Trophoblast cell (in vitro differentiated cells and primary cell): Measurements from ENCODE around the gene MAP3K4.

Experiments used
- DNase-seq, 2 donors: peaks; one replicate each; pipeline ENCODE4 v3.0.0-alpha.2; 2016
- H2AFZ ChIP-seq: 2 replicates; pipeline ENCODE4 v1.6.1; 2013; ENCODE audit warnings: low read length, moderate library complexity, mild to moderate bottlenecking; ENCODE audit not compliant: insufficient read depth, poor library complexity
- H2AK5ac ChIP-seq: 2 replicates; pipeline ENCODE4 v1.6.1; 2013; ENCODE audit warnings: mild to moderate bottlenecking, low read length
- H2BK120ac ChIP-seq: 2 replicates; pipeline ENCODE4 v1.6.1; 2013; ENCODE audit warnings: low read length, mild to moderate bottlenecking, moderate library complexity; ENCODE audit not compliant: insufficient read depth, poor library complexity
- H2BK12ac ChIP-seq: 2 replicates; pipeline ENCODE4 v1.6.1; 2013; ENCODE audit warnings: mild to moderate bottlenecking, low read length, moderate library complexity
- H2BK5ac ChIP-seq: 2 replicates; pipeline ENCODE4 v1.6.1; 2013; ENCODE audit warnings: low read length, low read depth, moderate library complexity, mild to moderate bottlenecking; ENCODE audit not compliant: poor library complexity
- H3K14ac ChIP-seq: 2 replicates; pipeline ENCODE4 v1.6.1; 2013; ENCODE audit warnings: mild to moderate bottlenecking, low read length
- H3K18ac ChIP-seq: 2 replicates; pipeline ENCODE4 v1.6.1; 2013; ENCODE audit warnings: mild to moderate bottlenecking, low read length
- H3K23ac ChIP-seq: 2 replicates; pipeline ENCODE4 v1.6.1; 2013; ENCODE audit warnings: low read length
- H3K27ac ChIP-seq: 2 replicates; pipeline ENCODE4 v1.5.1; 2013; ENCODE audit warnings: low read depth, mild to moderate bottlenecking, inconsistent platforms, low read length, moderate library complexity
- H3K27me3 ChIP-seq: 2 replicates; pipeline ENCODE4 v1.6.1; 2013; ENCODE audit warnings: inconsistent platforms, mild to moderate bottlenecking, low read length, moderate library complexity; ENCODE audit not compliant: insufficient read depth
- H3K36me3 ChIP-seq, 2 experiments: 1 replicate in 1 of 2; 2 replicates in 1 of 2; pipeline ENCODE4 v1.6.1; 2013; ENCODE audit warnings: low read length in 2 of 2, mild to moderate bottlenecking in 2 of 2, moderate library complexity in 1 of 2; ENCODE audit not compliant: insufficient read depth in 2 of 2, control insufficient read depth in 1 of 2
- H3K4ac ChIP-seq: 2 replicates; pipeline ENCODE4 v1.6.1; 2013; ENCODE audit warnings: low read depth, mild to moderate bottlenecking, low read length, moderate library complexity
- H3K4me1 ChIP-seq, 2 experiments: 1 replicate in 1 of 2; 2 replicates in 1 of 2; pipeline ENCODE4 v1.6.1; 2013; ENCODE audit warnings: low read length in 2 of 2, mild to moderate bottlenecking in 2 of 2, moderate library complexity in 1 of 2; ENCODE audit not compliant: insufficient read depth in 2 of 2, control insufficient read depth in 1 of 2
- H3K4me2 ChIP-seq: 2 replicates; pipeline ENCODE4 v1.6.1; 2013; ENCODE audit warnings: inconsistent platforms, mild to moderate bottlenecking, low read length, moderate library complexity
- H3K4me3 ChIP-seq: 2 replicates; pipeline ENCODE4 v1.5.1; 2013; ENCODE audit warnings: mild to moderate bottlenecking, low read depth, low read length, inconsistent platforms
- H3K79me1 ChIP-seq: one replicate; pipeline ENCODE4 v1.6.1; 2013; ENCODE audit warnings: low read length
- H3K79me2 ChIP-seq: 2 replicates; pipeline ENCODE4 v1.6.1; 2013; ENCODE audit warnings: low read length, mild to moderate bottlenecking; ENCODE audit not compliant: control insufficient read depth, insufficient read depth, poor library complexity
- H3K9ac ChIP-seq: 2 replicates; pipeline ENCODE4 v1.6.1; 2013; ENCODE audit warnings: mild to moderate bottlenecking, low read length
- H3K9me3 ChIP-seq: 2 replicates; pipeline ENCODE4 v1.6.1; 2013; ENCODE audit warnings: low read depth, mild to moderate bottlenecking, control low read depth, inconsistent platforms, low read length; ENCODE audit not compliant: insufficient read depth
- H4K12ac ChIP-seq: 2 replicates; pipeline ENCODE4 v1.6.1; 2013; ENCODE audit warnings: low read depth, mild to moderate bottlenecking, low read length, moderate library complexity
- H4K8ac ChIP-seq: 2 replicates; pipeline ENCODE4 v1.6.1; 2013; ENCODE audit warnings: low read depth, mild to moderate bottlenecking, low read length, moderate library complexity
- H4K91ac ChIP-seq: one replicate; pipeline ENCODE4 v1.6.1; 2013; ENCODE audit warnings: low read depth, mild to moderate bottlenecking, low read length, moderate library complexity
- WGBS: extraction: QIAGEN DNeasy Blood & Tissue Kit; methylation state at CpG from one replicate; pipeline ENCODE4 v1.1.7; 2013; ENCODE audit warnings: missing lambda C conversion rate; ENCODE audit not compliant: insufficient read length, insufficient coverage; ENCODE audit errors: extremely low coverage; 5-methylcytosine and 5-hydroxymethylcytosine counted together

Gene MAP3K4

DNA sequence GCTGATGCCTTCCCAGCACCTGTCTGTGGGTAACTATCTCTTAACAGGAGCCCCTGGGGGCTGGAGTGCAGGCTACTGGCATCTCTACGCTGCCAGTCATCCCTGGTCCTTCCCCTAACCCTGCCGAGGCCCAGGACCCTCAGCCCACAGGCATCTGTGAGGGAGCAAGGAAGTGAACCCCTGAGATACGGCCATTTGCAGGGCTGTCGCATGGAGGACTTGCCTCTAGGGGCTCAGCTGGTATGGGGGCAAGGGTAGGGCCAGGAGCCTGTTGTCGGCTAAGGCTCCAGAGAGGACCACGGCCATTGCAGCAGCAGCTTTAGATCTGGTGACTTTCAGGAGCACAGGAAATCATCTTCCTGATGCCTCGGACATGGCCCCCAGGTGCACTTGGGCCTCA is 49.7 kb downstream of the MAP3K4 start:
- Histone ChIP-seq H3K27ac (no peak overlapping the region), H2AK5ac (no peak overlapping the region), H4K8ac (no peak overlapping the region), H3K9ac (no peak overlapping the region), H2AFZ (no peak overlapping the region), H3K4me1 (peaks cover 6 to 9% of the 10 kb centered on the region in 2 experiments), H4K12ac (no peak overlapping the region), H2BK120ac (no peak overlapping the region), H3K4me2 (no peak overlapping the region), H4K91ac (no peak overlapping the region), H3K23ac (no peak overlapping the region), H3K27me3 (no peaks in the 10 kb centered on the region), H3K14ac (no peak overlapping the region), H3K36me3 (peaks cover 0 to 5% of the 10 kb centered on the region in 2 experiments), H3K4ac (no peak overlapping the region), H3K79me2 (no peaks in the 10 kb centered on the region), H2BK12ac (no peak overlapping the region), H2BK5ac (no peak overlapping the region), H3K18ac (no peak overlapping the region), H3K9me3 (no peaks in the 10 kb centered on the region), H3K79me1 (peaks cover 3% of the 10 kb centered on the region), H3K4me3 (no peak overlapping the region)
- DNase-seq: no peak
- WGBS: no CpG with 5 or more reads among the region's 7 CpGs

DNA sequence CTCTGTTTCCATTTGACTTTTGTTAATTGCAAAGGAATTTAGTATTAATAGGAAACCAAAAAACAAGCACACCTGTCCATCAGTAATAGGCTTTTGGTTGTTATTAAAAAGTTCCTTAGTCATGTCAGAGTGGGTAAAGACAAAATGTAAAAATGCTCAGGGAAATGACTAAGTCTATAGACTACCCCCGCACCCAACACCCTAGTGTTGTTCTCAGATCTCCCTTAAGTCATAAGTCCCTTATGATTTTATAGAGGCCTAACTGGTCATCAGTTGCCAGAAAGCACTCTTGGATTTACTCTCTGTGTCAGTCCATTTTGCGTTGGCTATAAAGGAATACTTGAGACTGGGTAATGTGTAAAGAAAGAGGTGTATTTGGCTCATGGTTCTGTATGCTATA is 52.8 kb downstream of the MAP3K4 start:
- no peak overlapping the region for H3K4ac ChIP-seq
- WGBS: no CpG with 5 or more reads among the region's 2 CpGs
- H3K14ac ChIP-seq: no peak overlapping the region
- H3K79me1 ChIP-seq: no peaks in the 10 kb centered on the region
- DNase-seq: no peak
- no peak overlapping the region for H4K8ac ChIP-seq
- no peak overlapping the region for H2BK12ac ChIP-seq
- H2BK5ac ChIP-seq: no peak overlapping the region
- no peak overlapping the region for H2AK5ac ChIP-seq
- H3K18ac ChIP-seq: no peak overlapping the region
- no peak overlapping the region for H3K4me2 ChIP-seq
- H3K27me3 ChIP-seq: no peaks in the 10 kb centered on the region
- no peak overlapping the region for H3K23ac ChIP-seq
- no peaks in the 10 kb centered on the region for H3K9me3 ChIP-seq
- no peaks in the 10 kb centered on the region for H3K4me1 ChIP-seq
- no peak overlapping the region for H3K27ac ChIP-seq
- H3K79me2 ChIP-seq: no peaks in the 10 kb centered on the region
- no peak overlapping the region for H4K91ac ChIP-seq
- H2BK120ac ChIP-seq: no peak overlapping the region
- peaks cover 0 to 9% of the 10 kb centered on the region in 2 experiments for H3K36me3 ChIP-seq
- H4K12ac ChIP-seq: no peak overlapping the region
- no peak overlapping the region for H2AFZ ChIP-seq
- H3K9ac ChIP-seq: no peak overlapping the region
- no peak overlapping the region for H3K4me3 ChIP-seq

DNA sequence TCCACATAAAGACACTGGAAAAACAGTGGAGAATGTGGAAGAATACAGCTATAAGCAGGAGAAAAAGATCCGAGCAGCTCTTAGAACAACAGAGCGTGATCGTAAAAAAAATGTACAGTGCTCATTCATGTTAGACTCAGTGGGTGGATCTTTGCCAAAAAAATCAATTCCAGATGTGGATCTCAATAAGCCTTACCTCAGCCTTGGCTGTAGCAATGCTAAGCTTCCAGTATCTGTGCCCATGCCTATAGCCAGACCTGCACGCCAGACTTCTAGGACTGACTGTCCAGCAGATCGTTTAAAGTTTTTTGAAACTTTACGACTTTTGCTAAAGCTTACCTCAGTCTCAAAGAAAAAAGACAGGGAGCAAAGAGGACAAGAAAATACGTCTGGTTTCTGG is 57.1 kb downstream of the MAP3K4 start:
- no peaks in the 10 kb centered on the region for H3K79me1 ChIP-seq
- H4K12ac ChIP-seq: no peak overlapping the region
- no peak overlapping the region for H3K4ac ChIP-seq
- no peak overlapping the region for H2BK12ac ChIP-seq
- no peaks in the 10 kb centered on the region for H3K27me3 ChIP-seq
- DNase-seq: no peak
- H4K8ac ChIP-seq: no peak overlapping the region
- H2AFZ ChIP-seq: no peak overlapping the region
- H3K14ac ChIP-seq: no peak overlapping the region
- H3K4me2 ChIP-seq: no peak overlapping the region
- H2BK5ac ChIP-seq: no peak overlapping the region
- H3K4me1 ChIP-seq: no peaks in the 10 kb centered on the region
- no peak overlapping the region for H3K23ac ChIP-seq
- H3K9me3 ChIP-seq: no peaks in the 10 kb centered on the region
- H3K4me3 ChIP-seq: no peak overlapping the region
- WGBS: no CpG with 5 or more reads among the region's 7 CpGs
- no peak overlapping the region for H2AK5ac ChIP-seq
- H3K79me2 ChIP-seq: no peaks in the 10 kb centered on the region
- no peak overlapping the region for H3K18ac ChIP-seq
- no peak overlapping the region for H4K91ac ChIP-seq
- H3K27ac ChIP-seq: no peak overlapping the region
- no peak overlapping the region for H2BK120ac ChIP-seq
- no peak overlapping the region for H3K9ac ChIP-seq
- H3K36me3 ChIP-seq: peaks cover 2 to 4% of the 10 kb centered on the region in 2 experiments

DNA sequence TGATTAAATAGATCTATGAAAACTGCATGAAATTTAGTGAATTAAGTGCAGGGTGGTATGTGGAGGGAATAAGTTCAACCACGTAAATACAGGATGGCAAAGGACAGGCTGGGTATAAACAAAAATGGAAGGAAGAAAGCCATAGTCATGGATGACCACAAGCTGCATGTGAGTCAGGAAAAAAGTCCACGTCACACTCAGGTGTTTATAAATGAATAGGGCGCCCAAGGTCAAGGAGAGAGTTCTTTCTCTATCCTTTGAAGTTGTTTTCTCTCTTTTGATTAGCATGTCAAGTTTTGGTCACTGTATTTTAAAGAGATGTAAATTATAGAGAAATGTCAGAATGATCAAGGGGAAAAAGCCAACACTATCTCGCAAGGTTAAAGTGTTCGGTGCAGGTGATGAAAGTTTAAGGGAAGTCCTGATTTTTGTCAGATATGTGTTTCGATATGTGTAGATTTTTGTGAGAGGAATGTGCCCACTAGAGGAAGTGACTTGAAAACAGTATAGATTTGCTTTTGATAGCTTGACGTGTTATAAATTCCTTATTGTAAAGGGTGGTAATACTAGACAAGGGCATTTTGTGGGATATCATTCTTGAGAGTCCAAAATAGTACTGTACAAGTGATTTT is 58.7 kb downstream of the MAP3K4 start:
- Histone ChIP-seq H3K23ac (no peak overlapping the region), H3K4me3 (no peak overlapping the region), H3K4ac (no peak overlapping the region), H2AFZ (no peak overlapping the region), H3K4me2 (no peak overlapping the region), H2BK120ac (no peak overlapping the region), H3K27me3 (no peaks in the 10 kb centered on the region), H3K27ac (no peak overlapping the region), H2BK12ac (no peak overlapping the region), H3K4me1 (no peaks in the 10 kb centered on the region), H3K14ac (no peak overlapping the region), H4K12ac (no peak overlapping the region), H3K79me2 (no peaks in the 10 kb centered on the region), H2AK5ac (no peak overlapping the region), H3K36me3 (peaks cover 2 to 4% of the 10 kb centered on the region in 2 experiments), H2BK5ac (no peak overlapping the region), H4K8ac (no peak overlapping the region), H3K9ac (no peak overlapping the region), H3K9me3 (no peaks in the 10 kb centered on the region), H4K91ac (no peak overlapping the region), H3K18ac (no peak overlapping the region), H3K79me1 (no peaks in the 10 kb centered on the region)
- WGBS: 100% methylated on average over 2 of the region's 7 CpGs
- no peak for DNase-seq
